Stomach (tissue), 9 donors: ENCODE results near the gene QSER1. TPM values are rescaled to one million over a fixed set of nuclear protein-coding genes. Genes with fewer than 3 reads are reported as not detected.

ENCODE experiments used
- DNase-seq, 2 donors: peaks; one replicate each; pipeline versions ENCODE4 v3.0.0 to v3.0.0-alpha.2; 2013 to 2019
- H3K27ac ChIP-seq, 5 donors: fragments of 200-600 bp in 4 of 5; sonication (generic) in 4 of 5; one replicate each; pipeline ENCODE4 v1.5.1; 2013 to 2019; ENCODE audit warnings: mild to moderate bottlenecking in 1 of 5, moderate library complexity in 1 of 5
- H3K27me3 ChIP-seq, 3 donors: fragments of 200-600 bp; sonication (generic); one replicate each; pipeline ENCODE4 v1.5.1; 2017 to 2019; ENCODE audit warnings: mixed run types in 1 of 3
- H3K36me3 ChIP-seq, 4 donors: fragments of 200-600 bp; sonication (generic); 1 replicate in 3 of 4; 2 replicates in 1 of 4; pipeline ENCODE4 v1.5.1; 2016 to 2019
- H3K4me1 ChIP-seq, 4 donors: fragments of 200-600 bp; sonication (generic); one replicate each; pipeline ENCODE4 v1.5.1; 2016 to 2019
- H3K4me3 ChIP-seq, 4 donors: fragments of 200-600 bp; sonication (generic) in 3 of 4; one replicate each; pipeline ENCODE4 v1.5.1; 2016 to 2019; ENCODE audit warnings: mild to moderate bottlenecking in 1 of 4
- H3K9me3 ChIP-seq, 4 donors: fragments of 200-600 bp; sonication (generic); one replicate each; pipeline ENCODE4 v1.5.1; 2016 to 2019
- EP300 ChIP-seq: sonication (generic); formaldehyde crosslinking; IDR thresholded peaks from one replicate; pipeline ENCODE4 v1.6.1; 2017; ENCODE audit warnings: antibody characterized with exemption
- POLR2A ChIP-seq, 4 donors: fragments of 450-650 bp; IDR thresholded peaks; one replicate each; pipeline ENCODE4 v1.6.1; 2016; ENCODE audit warnings: antibody characterized with exemption in 4 of 4, control low read depth in 2 of 4, mild to moderate bottlenecking in 1 of 4, moderate library complexity in 1 of 4
- POLR2AphosphoS5 ChIP-seq, 3 donors: sonication (generic); formaldehyde crosslinking; IDR thresholded peaks; one replicate each; pipeline ENCODE4 v1.6.1; 2016; ENCODE audit warnings: antibody characterized with exemption in 3 of 3
- WGBS, 5 donors: extraction: QIAGEN DNeasy Blood & Tissue Kit in 3 of 5; methylation state at CpG; one replicate each; pipeline versions ENCODE4 v1.1.5 to v1.1.7; 2013 to 2018; 5-methylcytosine and 5-hydroxymethylcytosine counted together
- intact Hi-C: fragments of 100-400 bp; cut with DNase I; formaldehyde crosslinking; loops from one replicate; pipeline ENCODE4 v1.15.1; 2023; ENCODE audit warnings: low total_unique reads
- polyA plus RNA-seq, 3 donors: library from polyadenylated mRNA; stranded (reverse); fragments of 200-250 nt; gene quantifications; one replicate each; pipeline ENCODE4 v1.2.3, GENCODE V29; 2013
- total RNA-seq, 5 donors: library from RNA; depleted of rRNA; stranded (reverse); fragments of >200 nt; gene quantifications; one replicate each; pipeline versions ENCODE4 v1.1.0 to v1.2.3, GENCODE V29; 2014 to 2016
- TF ChIP-seq, protein P1 (sequence below), 7 experiments: fragments of 450-650 bp in 4 of 7; fragments of 200-600 bp in 3 of 7; sonication (generic) in 3 of 7; IDR thresholded peaks; one replicate each; pipeline ENCODE4 v1.5.1; 2016 to 2019; ENCODE audit warnings: antibody characterized with exemption in 7 of 7, control low read depth in 2 of 7, mild to moderate bottlenecking in 1 of 7
- donor health status: healthy with polysubstance abuse.
- donor health status: Bipolar disorder and iron deficiency.
- donor health status: healthy.

Gene QSER1
- total and polyA plus RNA-seq, 8 donors: 2.6 to 51.3 (median 13.5) TPM

DNA sequence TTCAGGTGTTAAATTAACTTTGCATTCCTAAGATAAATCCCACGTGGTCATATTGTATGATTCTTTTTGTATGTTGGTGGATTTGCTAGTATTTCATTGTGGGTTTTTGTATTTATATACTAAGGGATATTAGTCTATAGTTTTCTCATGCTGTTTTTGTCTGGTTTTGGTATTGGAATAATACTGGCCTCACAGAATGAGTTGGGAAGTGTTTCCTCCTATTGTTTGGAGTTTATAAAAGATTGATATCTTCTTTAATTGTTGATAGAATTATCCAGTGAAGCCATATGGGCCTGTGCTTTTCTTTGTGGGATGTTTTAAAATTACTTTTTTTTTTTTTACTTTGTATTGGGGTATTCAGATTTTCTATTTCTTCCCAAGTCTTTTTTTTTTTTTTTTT lies 59.8 kb downstream of the QSER1 start:
- intact Hi-C loops: no loop called here
- Histone ChIP-seq H3K4me1 (no peaks in the 10 kb centered on the region), H3K36me3 (peaks cover 9 to 36% (median 20%) of the 10 kb centered on the region in 4 donors), H3K27me3 (no peaks in the 10 kb centered on the region), H3K4me3 (no peak overlapping the region), H3K9me3 (no peaks in the 10 kb centered on the region), H3K27ac (no peak overlapping the region)
- TF ChIP-seq POLR2A (IDR thresholded peaks at IDR 0.05) (no peak), EP300 (no peak), POLR2AphosphoS5 (IDR thresholded peaks at IDR 0.05) (no peak)
- TF ChIP-seq, protein P1, sequence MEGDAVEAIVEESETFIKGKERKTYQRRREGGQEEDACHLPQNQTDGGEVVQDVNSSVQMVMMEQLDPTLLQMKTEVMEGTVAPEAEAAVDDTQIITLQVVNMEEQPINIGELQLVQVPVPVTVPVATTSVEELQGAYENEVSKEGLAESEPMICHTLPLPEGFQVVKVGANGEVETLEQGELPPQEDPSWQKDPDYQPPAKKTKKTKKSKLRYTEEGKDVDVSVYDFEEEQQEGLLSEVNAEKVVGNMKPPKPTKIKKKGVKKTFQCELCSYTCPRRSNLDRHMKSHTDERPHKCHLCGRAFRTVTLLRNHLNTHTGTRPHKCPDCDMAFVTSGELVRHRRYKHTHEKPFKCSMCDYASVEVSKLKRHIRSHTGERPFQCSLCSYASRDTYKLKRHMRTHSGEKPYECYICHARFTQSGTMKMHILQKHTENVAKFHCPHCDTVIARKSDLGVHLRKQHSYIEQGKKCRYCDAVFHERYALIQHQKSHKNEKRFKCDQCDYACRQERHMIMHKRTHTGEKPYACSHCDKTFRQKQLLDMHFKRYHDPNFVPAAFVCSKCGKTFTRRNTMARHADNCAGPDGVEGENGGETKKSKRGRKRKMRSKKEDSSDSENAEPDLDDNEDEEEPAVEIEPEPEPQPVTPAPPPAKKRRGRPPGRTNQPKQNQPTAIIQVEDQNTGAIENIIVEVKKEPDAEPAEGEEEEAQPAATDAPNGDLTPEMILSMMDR (IDR thresholded peaks at IDR 0.05): no peak
- WGBS, 5 donors: 36 to 63% (median 54%) methylated on average over 1 of the region's 1 CpG
- no peak for DNase-seq

DNA sequence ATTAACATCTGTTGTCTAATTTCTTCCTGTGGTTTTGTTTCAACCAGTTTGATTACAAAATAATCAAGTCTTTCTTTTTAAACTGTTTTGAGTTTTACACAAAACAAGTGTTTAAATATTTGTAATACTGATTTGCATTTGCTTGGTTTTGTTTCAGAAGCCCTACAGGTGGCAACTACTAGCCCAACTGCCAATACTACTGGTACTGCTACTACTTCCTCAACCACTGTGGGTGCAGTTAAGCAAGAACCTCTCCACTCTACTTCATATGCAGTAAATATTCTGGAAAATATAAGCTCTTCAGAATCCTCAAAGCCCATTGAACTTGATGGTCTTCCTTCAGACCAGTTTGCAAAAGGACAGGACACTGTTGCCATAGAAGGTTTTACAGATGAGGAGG lies 61.1 kb downstream of the QSER1 start:
- no peak overlapping the region for H3K4me3 ChIP-seq
- intact Hi-C loops: no loop called here
- DNase-seq: no peak
- TF ChIP-seq EP300 (no peak), POLR2A (IDR thresholded peaks at IDR 0.05) (no peak), POLR2AphosphoS5 (IDR thresholded peaks at IDR 0.05) (no peak)
- TF ChIP-seq, protein P1 (IDR thresholded peaks at IDR 0.05): no peak
- no peaks in the 10 kb centered on the region for H3K9me3 ChIP-seq
- H3K36me3 ChIP-seq: peaks cover 9 to 48% (median 33%) of the 10 kb centered on the region in 4 donors
- no peaks in the 10 kb centered on the region for H3K4me1 ChIP-seq
- H3K27ac ChIP-seq: no peak overlapping the region
- no peaks in the 10 kb centered on the region for H3K27me3 ChIP-seq

DNA sequence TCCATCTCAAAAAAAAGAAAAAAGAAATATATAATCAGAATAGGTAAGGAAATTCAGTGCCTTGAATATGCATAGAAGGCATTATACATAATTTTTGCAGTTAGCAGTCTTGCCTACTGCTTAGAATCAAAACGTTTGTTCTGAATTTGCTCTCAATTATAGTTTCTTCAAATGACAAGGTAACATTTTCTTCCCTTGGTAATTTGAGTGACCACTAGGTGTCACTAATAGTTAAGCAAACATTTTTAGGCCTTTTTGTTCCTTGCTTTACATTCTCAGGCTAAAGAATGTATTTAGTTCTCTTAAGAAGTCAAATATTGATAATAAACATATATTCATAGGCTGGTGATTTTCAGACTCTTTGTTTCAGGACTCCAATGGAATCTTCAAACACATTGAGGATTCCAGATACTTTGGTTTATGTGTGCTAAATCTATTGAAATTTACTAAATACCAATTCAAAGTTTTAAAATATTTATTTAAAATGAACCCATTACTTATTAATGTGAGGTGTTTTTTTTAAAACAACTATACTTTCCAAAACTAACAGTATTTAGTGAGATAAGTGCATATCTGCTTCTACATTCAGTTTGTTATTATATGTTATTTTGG lies 68.0 kb downstream of the QSER1 start:
- Histone ChIP-seq H3K9me3 (no peaks in the 10 kb centered on the region), H3K27me3 (no peaks in the 10 kb centered on the region), H3K27ac (no peak overlapping the region), H3K4me1 (no peaks in the 10 kb centered on the region), H3K36me3 (peaks cover 9 to 69% (median 64%) of the 10 kb centered on the region in 4 donors), H3K4me3 (no peak overlapping the region)
- TF ChIP-seq POLR2AphosphoS5 (IDR thresholded peaks at IDR 0.05): no peak
- TF ChIP-seq, protein P1 (IDR thresholded peaks at IDR 0.05): peak in 5 of 7 experiments; percentile 22 to 69 (median 54)
- intact Hi-C loops: loop anchor here (5.0 kb wide), 1 partner anchor 107 kb away; no protein-coding TSS in a partner anchor
- WGBS, 5 donors: 2 to 4% (median 3%) methylated on average over 1 of the region's 1 CpG
- peak in 1 of 2 donors; percentile 74 for DNase-seq

DNA sequence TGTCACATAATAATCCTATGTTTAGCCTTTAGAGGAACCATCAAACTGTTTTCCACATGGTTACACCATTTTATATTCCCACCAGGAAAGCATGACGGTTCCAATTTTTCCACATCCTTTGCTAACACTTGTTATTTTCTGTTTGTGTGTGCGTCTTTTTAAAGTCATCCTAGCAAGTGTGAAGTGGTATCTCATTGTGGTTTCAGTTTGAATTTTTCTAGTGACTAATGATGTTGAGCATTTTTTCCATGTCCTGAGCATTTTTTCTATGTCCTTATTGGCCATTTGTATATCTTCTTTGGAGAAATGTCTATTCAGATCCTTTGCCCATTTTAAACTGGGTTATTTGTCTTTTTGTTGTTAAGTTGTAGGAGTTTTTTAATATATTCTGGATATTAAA lies 69.4 kb downstream of the QSER1 start:
- no peak for DNase-seq
- Histone ChIP-seq H3K27ac (no peak overlapping the region), H3K4me3 (no peak overlapping the region), H3K9me3 (no peaks in the 10 kb centered on the region), H3K4me1 (no peaks in the 10 kb centered on the region), H3K36me3 (peaks cover 0 to 65% (median 61%) of the 10 kb centered on the region in 4 donors), H3K27me3 (no peaks in the 10 kb centered on the region)
- intact Hi-C loops: loop anchor here (5.0 kb wide), 1 partner anchor 105 kb away; no protein-coding TSS in a partner anchor
- TF ChIP-seq EP300 (no peak), POLR2AphosphoS5 (IDR thresholded peaks at IDR 0.05) (no peak), POLR2A (IDR thresholded peaks at IDR 0.05) (no peak)
- TF ChIP-seq, protein P1 (IDR thresholded peaks at IDR 0.05): no peak
- 85 to 93% (median 92%) methylated on average over 2 of the region's 2 CpGs for WGBS, 5 donors
